ENCODE data around the gene METTL1. TPM values are rescaled to one million over a fixed set of nuclear protein-coding genes. Genes with fewer than 3 reads are reported as not detected.

The METTL1 gene
- total RNA-seq, 1 experiment from 2014 or later, result 37.8 TPM

GRCh38 chr12:57797933-57798332 is 26.0 kb upstream of the METTL1 start:
- ChIA-PET CTCF (no interaction called here), POLR2A (no interaction called here)
- no peak for DNase-seq
- Mint-ChIP-seq H3K4me1 (ENCODE audit: low read depth, unreplicated experiment) (no peaks in the 10 kb centered on the region), H3K36me3 (ENCODE audit: insufficient read depth, unreplicated experiment) (peaks cover 42% of the 10 kb centered on the region), H3K4me3 (ENCODE audit: unreplicated experiment) (no peak overlapping the region), H3K27ac (ENCODE audit: unreplicated experiment) (no peak overlapping the region), H3K9me3 (ENCODE audit: unreplicated experiment) (no peaks in the 10 kb centered on the region), H3K27me3 (ENCODE audit: insufficient read depth, unreplicated experiment) (no peaks in the 10 kb centered on the region)
- Histone ChIP-seq H3K4me3 (ENCODE audit: low read depth, low read length) (no peak overlapping the region), H3K4me1 (no peaks in the 10 kb centered on the region), H3K27me3 (replicated peaks; ENCODE audit: control insufficient read depth, insufficient read depth, low read length) (no peaks in the 10 kb centered on the region), H3K9me3 (no peaks in the 10 kb centered on the region), H3K36me3 (ENCODE audit: control insufficient read depth, insufficient read depth, low read length) (no peaks in the 10 kb centered on the region; the same call in 1 of the 2 replicates)
- no TSS peak for BruUV-seq (replicated peaks)
- no peak for TF ChIP-seq CTCF (IDR thresholded peaks at IDR 0.05; ENCODE audit: insufficient read depth in 1 of 2, low read depth in 1 of 2, low read length in 1 of 2, severe bottlenecking in 1 of 2, unreplicated experiment in 1 of 2)
- intact Hi-C loops (cut with micrococcal nuclease; ENCODE audit: unreplicated experiment), result no loop called here

- ChIA-PET POLR2A (no interaction called here), CTCF (no interaction called here)
These were observed 25.1 kb upstream of the METTL1 start for GRCh38 chr12:57796996-57797395.

GRCh38 chr12:57795354-57795753 is 23.4 kb upstream of the METTL1 start:
- no peak for DNase-seq

More at GRCh38 chr12:57796996-57797395, 25.1 kb upstream of the METTL1 start:
- Mint-ChIP-seq H3K36me3 (ENCODE audit: insufficient read depth, unreplicated experiment) (peaks cover 49% of the 10 kb centered on the region), H3K9me3 (ENCODE audit: unreplicated experiment) (no peaks in the 10 kb centered on the region), H3K4me1 (ENCODE audit: low read depth, unreplicated experiment) (no peaks in the 10 kb centered on the region), H3K27me3 (ENCODE audit: insufficient read depth, unreplicated experiment) (no peaks in the 10 kb centered on the region), H3K27ac (ENCODE audit: unreplicated experiment) (no peak overlapping the region), H3K4me3 (ENCODE audit: unreplicated experiment) (no peak overlapping the region)
- Histone ChIP-seq H3K36me3 (ENCODE audit: control insufficient read depth, insufficient read depth, low read length) (no peaks in the 10 kb centered on the region; the same call in 1 of the 2 replicates), H3K9me3 (no peaks in the 10 kb centered on the region), H3K4me1 (no peaks in the 10 kb centered on the region), H3K4me3 (ENCODE audit: low read depth, low read length) (no peak overlapping the region), H3K27me3 (replicated peaks; ENCODE audit: control insufficient read depth, insufficient read depth, low read length) (no peaks in the 10 kb centered on the region)
- no TSS peak for BruUV-seq (replicated peaks)
- intact Hi-C loops (cut with micrococcal nuclease; ENCODE audit: unreplicated experiment), result no loop called here
- TF ChIP-seq CTCF (IDR thresholded peaks at IDR 0.05; ENCODE audit: insufficient read depth in 1 of 2, low read depth in 1 of 2, low read length in 1 of 2, severe bottlenecking in 1 of 2, unreplicated experiment in 1 of 2), result no peak
- no peak for DNase-seq

More at GRCh38 chr12:57795354-57795753, 23.4 kb upstream of the METTL1 start:
- peaks cover 60% of the 10 kb centered on the region for H3K36me3 Mint-ChIP-seq (ENCODE audit: insufficient read depth, unreplicated experiment)
- Histone ChIP-seq H3K9me3 (no peaks in the 10 kb centered on the region), H3K36me3 (ENCODE audit: control insufficient read depth, insufficient read depth, low read length) (no peaks in the 10 kb centered on the region; the same call in 1 of the 2 replicates), H3K4me3 (ENCODE audit: low read depth, low read length) (no peak overlapping the region), H3K27me3 (replicated peaks; ENCODE audit: control insufficient read depth, insufficient read depth, low read length) (no peaks in the 10 kb centered on the region), H3K4me1 (no peaks in the 10 kb centered on the region)
- TF ChIP-seq CTCF (IDR thresholded peaks at IDR 0.05; ENCODE audit: insufficient read depth in 1 of 2, low read depth in 1 of 2, low read length in 1 of 2, severe bottlenecking in 1 of 2, unreplicated experiment in 1 of 2), result no peak
- H3K27ac Mint-ChIP-seq (ENCODE audit: unreplicated experiment), result no peak overlapping the region
- no peaks in the 10 kb centered on the region for H3K4me1 Mint-ChIP-seq (ENCODE audit: low read depth, unreplicated experiment)
- no peak overlapping the region for H3K4me3 Mint-ChIP-seq (ENCODE audit: unreplicated experiment)
- H3K9me3 Mint-ChIP-seq (ENCODE audit: unreplicated experiment), result no peaks in the 10 kb centered on the region
- ChIA-PET CTCF (no interaction called here), POLR2A (no interaction called here)
- BruUV-seq (replicated peaks), result no TSS peak
- intact Hi-C loops (cut with micrococcal nuclease; ENCODE audit: unreplicated experiment), result no loop called here
- no peaks in the 10 kb centered on the region for H3K27me3 Mint-ChIP-seq (ENCODE audit: insufficient read depth, unreplicated experiment)

Measured in Caco-2 (cell line).